Stimulated activated CD8-positive, alpha-beta memory T cell treated with anti-CD3 and anti-CD28 coated beads, Interleukin-7, amount 100 ng/mL, for 48 hours (primary cell): ENCODE results near the gene CINP.
"Not testable (repeated sequence)": the region's sequence is repeated elsewhere in the genome, so short reads cannot be mapped to it uniquely, and the experiment has no call there.

Experiments
- DNase-seq, 2 donors: peaks; one replicate each; pipeline ENCODE4 v3.0.0-alpha.2; 2020; ENCODE audit warnings: low read depth in 1 of 2; ENCODE audit errors: extremely low read depth in 1 of 2

Gene CINP

GRCh38 chr14:102321456-102322422 lies 41.0 kb downstream of the CINP start:
- DNase-seq: no peak

- DNase-seq: no peak
Measured at GRCh38 chr14:102320671-102321455, 41.8 kb downstream of the CINP start.

GRCh38 chr14:102320033-102320660 lies 42.5 kb downstream of the CINP start:
- no peak for DNase-seq

- peak; percentile 85 to 90 for DNase-seq
Measured at GRCh38 chr14:102319351-102320032, 43.2 kb downstream of the CINP start, which contains the start of gene ZNF839. ZNF839 (plus strand) TSS chr14:102319746; CDS start chr14:102319766, 20 bp downstream.

- DNase-seq: no peak
Measured at GRCh38 chr14:102318781-102319276, 43.9 kb downstream of the CINP start.

GRCh38 chr14:102317564-102318248 lies 45.0 kb downstream of the CINP start:
- peak in 1 of 2 donors; percentile 21 for DNase-seq

GRCh38 chr14:102316743-102317563 lies 45.7 kb downstream of the CINP start:
- DNase-seq: peak; percentile 81 to 93

- no peak for DNase-seq
Measured at GRCh38 chr14:102316338-102316742, 46.4 kb downstream of the CINP start.

- DNase-seq: no peak
Measured at GRCh38 chr14:102315121-102315520, 47.6 kb downstream of the CINP start.

- DNase-seq: peak; percentile 65 to 67
Measured at GRCh38 chr14:102314242-102315011, 48.3 kb downstream of the CINP start.

- DNase-seq: peak; percentile 90 to 93
Measured at GRCh38 chr14:102304611-102305506, 57.8 kb downstream of the CINP start, which contains the start of gene MOK. MOK (minus strand) TSS chr14:102305164; CDS start chr14:102304968, 196 bp downstream.

- DNase-seq: no peak
Measured at GRCh38 chr14:102303664-102304063, 59.0 kb downstream of the CINP start.

- not testable (repeated sequence) for DNase-seq
Measured at GRCh38 chr14:102298303-102299070, 64.2 kb downstream of the CINP start.
